ENCODE data around the gene CACNA1C.
"Not testable (repeated sequence)": the region's sequence is repeated elsewhere in the genome, so short reads cannot be mapped to it uniquely, and the experiment has no call there.

Gene CACNA1C

GRCh38 chr12:2074792-2075191, 22.0 kb downstream of the CACNA1C start:
- no peak for DNase-seq (ENCODE audit: low read depth in 2 of 3, low spot score in 2 of 3)

GRCh38 chr12:2075508-2076195, 22.9 kb downstream of the CACNA1C start:
- no peak for DNase-seq (ENCODE audit: low read depth in 2 of 3, low spot score in 2 of 3)

- DNase-seq (ENCODE audit: low read depth in 2 of 3, low spot score in 2 of 3), result no peak
These were observed 23.4 kb downstream of the CACNA1C start for GRCh38 chr12:2076196-2076570.

GRCh38 chr12:2076728-2077127, 23.9 kb downstream of the CACNA1C start:
- no peak for DNase-seq (ENCODE audit: low read depth in 2 of 3, low spot score in 2 of 3)

- no peak for DNase-seq (ENCODE audit: low read depth in 2 of 3, low spot score in 2 of 3)
These were observed 27.8 kb downstream of the CACNA1C start for GRCh38 chr12:2080604-2081003.

GRCh38 chr12:2082321-2082720, 29.5 kb downstream of the CACNA1C start:
- no peak for DNase-seq (ENCODE audit: low read depth in 2 of 3, low spot score in 2 of 3)

- no peak for DNase-seq (ENCODE audit: low read depth in 2 of 3, low spot score in 2 of 3)
These were observed 30.2 kb downstream of the CACNA1C start for GRCh38 chr12:2083008-2083407.

GRCh38 chr12:2083561-2083960, 30.8 kb downstream of the CACNA1C start:
- DNase-seq (ENCODE audit: low read depth in 2 of 3, low spot score in 2 of 3), result no peak

- DNase-seq (ENCODE audit: low read depth in 2 of 3, low spot score in 2 of 3), result no peak
These were observed 31.9 kb downstream of the CACNA1C start for GRCh38 chr12:2084553-2085296.

GRCh38 chr12:2092354-2092753, 39.6 kb downstream of the CACNA1C start:
- no peak for DNase-seq (ENCODE audit: low read depth in 2 of 3, low spot score in 2 of 3)

GRCh38 chr12:2092890-2093289, 40.1 kb downstream of the CACNA1C start:
- DNase-seq (ENCODE audit: low read depth in 2 of 3, low spot score in 2 of 3), result no peak

GRCh38 chr12:2094597-2094996, 41.8 kb downstream of the CACNA1C start:
- DNase-seq (ENCODE audit: low read depth in 2 of 3, low spot score in 2 of 3), result no peak

GRCh38 chr12:2095878-2096277, 43.1 kb downstream of the CACNA1C start:
- no peak for DNase-seq (ENCODE audit: low read depth in 2 of 3, low spot score in 2 of 3)

GRCh38 chr12:2097617-2098016, 44.8 kb downstream of the CACNA1C start:
- DNase-seq (ENCODE audit: low read depth in 2 of 3, low spot score in 2 of 3), result no peak

GRCh38 chr12:2098852-2099251, 46.1 kb downstream of the CACNA1C start:
- DNase-seq (ENCODE audit: low read depth in 2 of 3, low spot score in 2 of 3), result no peak

- no peak for DNase-seq (ENCODE audit: low read depth in 2 of 3, low spot score in 2 of 3)
These were observed 46.8 kb downstream of the CACNA1C start for GRCh38 chr12:2099595-2099994.

GRCh38 chr12:2101359-2101758, 48.6 kb downstream of the CACNA1C start:
- DNase-seq (ENCODE audit: low read depth in 2 of 3, low spot score in 2 of 3), result no peak

- DNase-seq (ENCODE audit: low read depth in 2 of 3, low spot score in 2 of 3), result no peak
These were observed 49.0 kb downstream of the CACNA1C start for GRCh38 chr12:2101771-2102170.

GRCh38 chr12:2102736-2103135, 49.9 kb downstream of the CACNA1C start:
- DNase-seq (ENCODE audit: low read depth in 2 of 3, low spot score in 2 of 3), result not testable (repeated sequence)

GRCh38 chr12:2105387-2105786, 52.6 kb downstream of the CACNA1C start:
- DNase-seq (ENCODE audit: low read depth in 2 of 3, low spot score in 2 of 3), result not testable (repeated sequence)

- no peak for DNase-seq (ENCODE audit: low read depth in 2 of 3, low spot score in 2 of 3)
These were observed 55.4 kb downstream of the CACNA1C start for GRCh38 chr12:2108166-2108565.

GRCh38 chr12:2108975-2109671, 56.3 kb downstream of the CACNA1C start:
- DNase-seq (ENCODE audit: low read depth in 2 of 3, low spot score in 2 of 3), result no peak
